Naive B cell (primary cell): Measurements from ENCODE around the gene LIPC. TPM values are rescaled to one million over a fixed set of nuclear protein-coding genes. Genes with fewer than 3 reads are reported as not detected.

Experiments
- ATAC-seq, 2 donors: fragments of 150-1000 bp; cut with Tn5 transposase; 2 replicates each; pipeline ENCODE4 v1.10.0; 2021; ENCODE audit warnings: low read depth in 2 of 2, mild to moderate bottlenecking in 2 of 2, moderate library complexity in 2 of 2
- DNase-seq: peaks from one replicate; pipeline ENCODE4 v3.0.0; 2022
- H3K27ac Mint-ChIP-seq, 6 donors: one replicate each; pipeline ENCODE4 v1.8.0; 2020 to 2022; ENCODE audit warnings: mild to moderate bottlenecking in 6 of 6, mixed read lengths in 6 of 6, moderate library complexity in 5 of 6, inconsistent platforms in 2 of 6
- H3K27me3 Mint-ChIP-seq, 3 donors: one replicate each; pipeline ENCODE4 v1.8.0; 2021 to 2022; ENCODE audit warnings: mixed read lengths in 3 of 3, mild to moderate bottlenecking in 1 of 3
- H3K36me3 Mint-ChIP-seq, 2 donors: one replicate each; pipeline ENCODE4 v1.8.0; 2020 to 2022; ENCODE audit warnings: mixed read lengths in 2 of 2, inconsistent platforms in 1 of 2, mild to moderate bottlenecking in 1 of 2
- H3K4me1 Mint-ChIP-seq, 3 donors: one replicate each; pipeline ENCODE4 v1.8.0; 2020 to 2022; ENCODE audit warnings: mixed read lengths in 3 of 3, inconsistent platforms in 1 of 3, mild to moderate bottlenecking in 1 of 3, moderate library complexity in 1 of 3
- H3K4me3 Mint-ChIP-seq, 8 donors: one replicate each; pipeline ENCODE4 v1.8.0; 2020 to 2022; ENCODE audit warnings: mild to moderate bottlenecking in 8 of 8, mixed read lengths in 8 of 8, moderate library complexity in 8 of 8, inconsistent platforms in 2 of 8
- H3K9me3 Mint-ChIP-seq, 7 donors: one replicate each; pipeline ENCODE4 v1.8.0; 2020 to 2022; ENCODE audit warnings: mixed read lengths in 7 of 7, mild to moderate bottlenecking in 5 of 7, inconsistent platforms in 2 of 7, moderate library complexity in 1 of 7
- polyA plus RNA-seq, 6 donors: library from polyadenylated mRNA; unstranded; fragments of 300-500 nt; fragmentation: Illumina TruSeq; gene quantifications; one replicate each; pipeline ENCODE4 v1.2.3, GENCODE V29; 2021; ENCODE audit warnings: low read depth in 6 of 6

The LIPC gene
- polyA plus RNA-seq, 6 donors from 2014 or later: 0.33 TPM; not detected in 5

GRCh38 chr15:58510715-58511598 is 79.2 kb downstream of the LIPC start:
- peaks cover 0 to 4% (median 0%) of the 10 kb centered on the region in 7 donors for H3K9me3 Mint-ChIP-seq
- no peak for DNase-seq

DNA sequence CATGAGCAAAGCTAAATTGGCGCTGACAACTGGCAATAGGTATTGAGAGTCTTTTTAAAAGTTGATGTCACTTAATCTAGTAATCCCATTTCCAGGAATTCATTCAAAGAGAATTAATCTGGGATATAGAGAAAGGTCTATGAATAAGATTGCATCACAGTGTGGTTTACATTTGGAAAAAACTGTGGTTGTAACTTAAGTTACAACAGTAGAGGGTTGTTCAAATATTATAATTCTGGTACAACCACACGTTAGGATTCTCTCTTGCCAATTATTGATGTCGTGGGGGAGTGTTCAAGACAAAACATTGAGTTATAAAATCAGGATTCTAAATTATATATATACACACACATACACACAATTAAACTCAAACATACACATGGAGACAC is 79.8 kb downstream of the LIPC start:
- Mint-ChIP-seq H3K4me1 (peaks cover 6 to 16% (median 7%) of the 10 kb centered on the region in 3 donors), H3K9me3 (peaks cover 0 to 4% (median 0%) of the 10 kb centered on the region in 7 donors), H3K27me3 (peaks cover 0 to 14% (median 0%) of the 10 kb centered on the region in 3 donors), H3K4me3 (no peak overlapping the region), H3K36me3 (no peaks in the 10 kb centered on the region), H3K27ac (no peak overlapping the region)
- DNase-seq (no peak), ATAC-seq (no peak)

More at GRCh38 chr15:58510715-58511598, 79.2 kb downstream of the LIPC start:
- H3K27ac Mint-ChIP-seq: no peak overlapping the region
- H3K4me3 Mint-ChIP-seq: no peak overlapping the region
- ATAC-seq: no peak
- no peaks in the 10 kb centered on the region for H3K36me3 Mint-ChIP-seq
- peaks cover 5 to 10% (median 7%) of the 10 kb centered on the region in 3 donors for H3K4me1 Mint-ChIP-seq
- H3K27me3 Mint-ChIP-seq: peaks cover 0 to 20% (median 0%) of the 10 kb centered on the region in 3 donors

DNA sequence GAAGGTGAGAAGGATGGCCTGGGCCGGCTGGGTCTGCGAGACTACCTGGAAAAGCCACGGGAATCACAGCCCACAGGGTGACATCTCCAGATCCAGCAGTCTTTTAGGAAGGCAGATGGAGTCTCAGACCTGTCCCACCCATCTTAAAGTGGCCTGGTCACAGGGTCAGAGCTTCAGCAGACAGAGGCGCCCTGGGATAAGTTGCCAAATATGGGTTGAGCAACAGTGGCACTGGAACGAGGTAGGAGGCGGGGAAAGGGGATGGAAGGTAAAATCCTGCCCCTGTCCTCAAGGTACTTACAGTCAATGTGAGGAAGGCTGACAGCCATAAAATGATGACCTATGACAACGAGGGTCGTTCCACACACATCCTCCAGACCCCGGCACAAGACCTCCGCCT is 80.7 kb downstream of the LIPC start:
- Mint-ChIP-seq H3K27ac (no peak overlapping the region), H3K4me3 (no peak overlapping the region), H3K4me1 (peaks cover 7 to 18% (median 7%) of the 10 kb centered on the region in 3 donors), H3K27me3 (peaks cover 0 to 5% (median 0%) of the 10 kb centered on the region in 3 donors), H3K36me3 (no peaks in the 10 kb centered on the region), H3K9me3 (peaks cover 0 to 6% (median 0%) of the 10 kb centered on the region in 7 donors)
- ATAC-seq (no peak), DNase-seq (no peak)

GRCh38 chr15:58513008-58513407 is 81.2 kb downstream of the LIPC start:
- no peak for ATAC-seq
- no peak overlapping the region for H3K27ac Mint-ChIP-seq
- H3K36me3 Mint-ChIP-seq: no peaks in the 10 kb centered on the region
- H3K4me3 Mint-ChIP-seq: no peak overlapping the region
- no peak for DNase-seq
- peaks cover 7 to 23% (median 12%) of the 10 kb centered on the region in 3 donors for H3K4me1 Mint-ChIP-seq
- peaks cover 0 to 6% (median 0%) of the 10 kb centered on the region in 7 donors for H3K9me3 Mint-ChIP-seq
- no peaks in the 10 kb centered on the region for H3K27me3 Mint-ChIP-seq

DNA sequence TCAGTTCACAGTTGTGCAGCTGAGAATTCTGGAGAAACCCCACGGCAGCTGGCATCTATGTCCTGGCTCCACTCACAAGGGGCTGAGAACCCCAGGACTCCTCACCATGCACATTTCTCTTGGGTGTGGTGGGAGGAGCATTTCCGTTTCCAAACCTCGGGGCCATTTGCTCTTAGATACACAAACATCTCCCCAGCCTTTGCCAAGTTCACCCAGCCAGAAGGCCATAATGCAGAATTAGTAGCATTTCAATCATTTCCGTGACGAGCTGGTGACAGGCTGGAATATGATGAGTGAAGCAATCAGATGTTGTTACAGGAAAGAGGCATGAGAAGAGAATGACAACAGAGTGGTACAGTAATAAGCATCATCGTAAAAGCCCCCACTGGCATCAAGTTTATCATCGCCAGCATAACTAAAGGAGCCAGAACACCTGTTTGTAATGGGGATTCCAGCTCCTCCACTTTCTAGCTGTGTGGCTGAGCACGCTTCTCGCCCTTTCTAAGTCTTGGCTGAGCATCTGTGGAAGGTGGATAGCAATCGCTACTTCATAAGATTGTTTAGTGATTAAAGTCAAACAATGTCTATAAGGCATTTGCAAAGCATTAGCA is 82.0 kb downstream of the LIPC start:
- ATAC-seq (no peak), DNase-seq (no peak)
- Mint-ChIP-seq H3K36me3 (no peaks in the 10 kb centered on the region), H3K9me3 (peaks cover 0 to 6% (median 0%) of the 10 kb centered on the region in 7 donors), H3K27me3 (no peaks in the 10 kb centered on the region), H3K4me3 (no peak overlapping the region), H3K4me1 (peaks cover 15 to 31% (median 20%) of the 10 kb centered on the region in 3 donors), H3K27ac (no peak overlapping the region)

GRCh38 chr15:58515807-58516206 is 84.0 kb downstream of the LIPC start:
- no peak for ATAC-seq

DNA sequence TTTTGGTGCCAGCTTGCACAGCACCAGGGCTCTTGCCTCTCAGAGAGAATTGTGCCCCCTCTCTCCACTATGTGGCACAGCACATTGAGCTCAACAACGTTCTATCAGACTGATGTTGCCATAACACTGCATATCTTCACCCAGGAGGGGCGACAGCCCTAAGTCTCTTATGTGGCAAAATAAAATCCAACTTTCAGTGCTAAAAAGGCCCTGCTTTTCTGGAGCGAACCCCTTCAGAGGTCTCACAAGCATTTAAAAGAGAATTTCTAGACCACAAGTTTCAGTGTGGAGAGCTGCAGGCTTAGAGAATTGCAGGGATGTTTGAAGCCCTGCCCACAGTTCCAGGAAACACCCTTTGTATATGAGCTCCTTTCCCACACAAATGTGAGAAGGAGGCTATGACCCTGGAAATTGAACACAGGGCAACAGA is 85.5 kb downstream of the LIPC start:
- peaks cover 0 to 5% (median 0%) of the 10 kb centered on the region in 3 donors for H3K27me3 Mint-ChIP-seq
- no peak for DNase-seq
- H3K4me1 Mint-ChIP-seq: peaks cover 32 to 54% (median 44%) of the 10 kb centered on the region in 3 donors
- peaks cover 0 to 6% (median 0%) of the 10 kb centered on the region in 7 donors for H3K9me3 Mint-ChIP-seq
- peak overlapping the region in 2 of 6 donors; percentile 42 to 47 for H3K27ac Mint-ChIP-seq
- H3K4me3 Mint-ChIP-seq: peak overlapping the region in 2 of 8 donors; percentile 9 to 27
- no peak for ATAC-seq
- H3K36me3 Mint-ChIP-seq: no peaks in the 10 kb centered on the region

More at GRCh38 chr15:58515807-58516206, 84.0 kb downstream of the LIPC start:
- peak overlapping the region in 4 of 6 donors; percentile 4 to 87 (median 44) for H3K27ac Mint-ChIP-seq
- H3K36me3 Mint-ChIP-seq: no peaks in the 10 kb centered on the region
- peaks cover 0 to 6% (median 0%) of the 10 kb centered on the region in 7 donors for H3K9me3 Mint-ChIP-seq
- DNase-seq: no peak
- H3K4me3 Mint-ChIP-seq: no peak overlapping the region
- H3K4me1 Mint-ChIP-seq: peaks cover 20 to 39% (median 30%) of the 10 kb centered on the region in 3 donors
- no peaks in the 10 kb centered on the region for H3K27me3 Mint-ChIP-seq

DNA sequence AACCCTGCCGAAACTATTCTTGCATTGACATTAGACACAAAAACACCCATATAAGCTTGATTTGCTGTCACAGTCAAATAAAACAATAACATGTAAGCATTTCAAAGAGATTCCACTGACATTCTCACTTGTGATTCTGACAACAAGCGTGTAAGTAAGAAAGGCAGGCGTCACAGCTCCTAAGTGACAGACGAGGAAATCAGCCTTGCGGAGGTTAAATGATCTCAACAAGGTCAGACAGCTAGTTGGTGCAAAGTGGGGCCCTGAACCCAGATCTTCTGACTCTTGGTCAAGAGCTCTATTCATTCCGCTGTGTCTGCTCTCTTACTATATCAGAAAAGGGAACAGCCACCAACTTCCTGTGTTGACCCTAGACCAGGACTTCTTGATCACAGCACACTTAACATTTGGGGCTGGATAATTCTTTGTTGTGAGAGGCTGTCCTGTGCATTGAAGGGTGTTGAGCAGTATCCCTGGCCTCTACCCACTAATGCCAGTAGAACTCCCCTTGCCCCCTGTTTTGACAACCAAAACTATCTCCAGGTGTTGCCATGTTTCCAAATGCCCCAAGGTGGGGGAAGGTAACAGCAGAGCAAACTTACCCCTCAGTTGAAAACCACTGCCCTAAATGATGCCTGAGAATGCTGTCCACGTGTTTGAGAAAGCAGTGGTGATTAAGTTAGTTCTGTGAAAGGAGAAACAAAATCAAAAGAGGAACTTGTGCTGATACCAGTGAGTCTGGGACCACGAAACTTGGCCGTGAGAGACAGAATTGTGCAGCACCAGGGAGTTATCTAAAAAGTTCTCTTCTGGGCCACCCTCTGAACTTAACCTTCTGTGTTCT is 86.1 kb downstream of the LIPC start:
- ATAC-seq (peak; percentile 45 to 73), DNase-seq (peak; percentile 11)
- peak overlapping the region in 5 of 6 donors; percentile 16 to 68 (median 31) for H3K27ac Mint-ChIP-seq
- H3K4me3 Mint-ChIP-seq: peak overlapping the region in 2 of 8 donors; percentile 3 to 9
- no peaks in the 10 kb centered on the region for H3K36me3 Mint-ChIP-seq
- H3K27me3 Mint-ChIP-seq: peaks cover 0 to 6% (median 0%) of the 10 kb centered on the region in 3 donors
- H3K9me3 Mint-ChIP-seq: peaks cover 0 to 6% (median 0%) of the 10 kb centered on the region in 7 donors
- peaks cover 32 to 54% (median 49%) of the 10 kb centered on the region in 3 donors for H3K4me1 Mint-ChIP-seq

GRCh38 chr15:58518626-58519025 is 86.8 kb downstream of the LIPC start:
- H3K4me1 Mint-ChIP-seq: peaks cover 32 to 54% (median 49%) of the 10 kb centered on the region in 3 donors
- peaks cover 0 to 6% (median 0%) of the 10 kb centered on the region in 7 donors for H3K9me3 Mint-ChIP-seq
- H3K4me3 Mint-ChIP-seq: no peak overlapping the region
- H3K27ac Mint-ChIP-seq: peak overlapping the region in 4 of 6 donors; percentile 5 to 31 (median 17)
- DNase-seq (no peak), ATAC-seq (peak in 1 of 2 donors; percentile 20)
- peaks cover 0 to 6% (median 1%) of the 10 kb centered on the region in 3 donors for H3K27me3 Mint-ChIP-seq
- no peaks in the 10 kb centered on the region for H3K36me3 Mint-ChIP-seq

GRCh38 chr15:58519516-58519915 is 87.7 kb downstream of the LIPC start:
- Mint-ChIP-seq H3K4me1 (peaks cover 32 to 54% (median 49%) of the 10 kb centered on the region in 3 donors), H3K27me3 (peaks cover 0 to 8% (median 6%) of the 10 kb centered on the region in 3 donors), H3K36me3 (no peaks in the 10 kb centered on the region), H3K27ac (no peak overlapping the region), H3K4me3 (peak overlapping the region in 1 of 8 donors; percentile 9), H3K9me3 (peaks cover 0 to 6% (median 0%) of the 10 kb centered on the region in 7 donors)
- ATAC-seq: no peak
- DNase-seq: no peak

DNA sequence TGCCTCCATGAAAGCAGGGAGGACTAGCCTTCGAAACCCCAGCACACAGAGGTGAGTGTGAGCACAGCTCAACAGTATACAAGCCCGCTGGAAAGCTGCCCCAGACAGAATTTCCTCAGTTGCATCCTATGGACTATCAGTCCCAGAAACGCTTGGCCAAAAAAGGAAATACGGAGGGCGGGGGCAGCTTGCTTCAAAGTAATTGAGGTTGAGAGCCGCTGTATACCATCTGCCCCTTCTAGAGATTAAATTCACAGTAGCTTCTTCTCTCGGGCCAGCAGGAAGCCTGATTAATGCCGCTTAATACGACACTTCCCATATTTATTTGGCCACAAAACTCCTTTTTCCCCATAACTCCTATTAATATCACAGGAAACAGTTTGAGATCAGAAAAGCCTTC is 88.7 kb downstream of the LIPC start:
- DNase-seq (no peak), ATAC-seq (no peak)
- peaks cover 0 to 5% of the 10 kb centered on the region in 2 donors for H3K36me3 Mint-ChIP-seq
- peak overlapping the region in 2 of 8 donors; percentile 23 to 31 for H3K4me3 Mint-ChIP-seq
- H3K4me1 Mint-ChIP-seq: peaks cover 31 to 49% (median 49%) of the 10 kb centered on the region in 3 donors
- peak overlapping the region in 3 of 6 donors; percentile 39 to 50 (median 42) for H3K27ac Mint-ChIP-seq
- peaks cover 0 to 11% (median 6%) of the 10 kb centered on the region in 3 donors for H3K27me3 Mint-ChIP-seq
- peaks cover 0 to 6% (median 0%) of the 10 kb centered on the region in 7 donors for H3K9me3 Mint-ChIP-seq

DNA sequence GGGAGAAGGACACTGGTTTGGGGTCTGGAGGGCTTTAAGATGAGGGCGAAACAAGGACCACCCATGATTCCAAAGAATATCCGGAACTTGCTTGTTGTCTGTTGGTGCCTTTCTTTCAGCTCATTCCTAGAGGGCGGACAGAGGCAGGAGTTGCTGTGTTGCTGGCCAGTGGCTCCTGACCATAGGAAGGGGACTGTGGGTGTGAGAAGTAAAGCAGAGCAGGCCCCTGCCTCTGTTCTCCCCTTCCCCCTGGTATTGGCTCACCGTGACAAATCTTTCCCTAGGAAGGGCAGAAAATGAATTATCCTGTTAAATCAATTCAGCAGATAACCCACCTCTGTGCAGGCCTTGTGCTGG is 89.1 kb downstream of the LIPC start:
- ATAC-seq (no peak), DNase-seq (no peak)
- peaks cover 0 to 6% (median 0%) of the 10 kb centered on the region in 7 donors for H3K9me3 Mint-ChIP-seq
- H3K36me3 Mint-ChIP-seq: peaks cover 0 to 5% of the 10 kb centered on the region in 2 donors
- peaks cover 26 to 45% (median 44%) of the 10 kb centered on the region in 3 donors for H3K4me1 Mint-ChIP-seq
- peak overlapping the region in 2 of 8 donors; percentile 23 to 31 for H3K4me3 Mint-ChIP-seq
- H3K27ac Mint-ChIP-seq: peak overlapping the region in 2 of 6 donors; percentile 42 to 94
- peaks cover 0 to 15% (median 6%) of the 10 kb centered on the region in 3 donors for H3K27me3 Mint-ChIP-seq
